PFSK-1 (cell line): ENCODE data around the gene NEUROG2.

Experiments
- POLR2AphosphoS5 ChIP-seq: IDR thresholded peaks from 2 replicates; pipeline ENCODE4 v1.6.1; 2012; ENCODE audit warnings: low read depth, mild to moderate bottlenecking, control low read depth, low read length, moderate library complexity
- REST ChIP-seq, 2 experiments: IDR thresholded peaks; 2 replicates each; pipeline versions ENCODE4 v1.6.1 to v1.8.0; 2011 to 2012; ENCODE audit warnings: low read depth in 2 of 2, low read length in 2 of 2, control low read depth in 1 of 2, inconsistent platforms in 1 of 2, mild to moderate bottlenecking in 1 of 2, moderate library complexity in 1 of 2; ENCODE audit not compliant: insufficient read depth in 1 of 2
- SIN3A ChIP-seq: IDR thresholded peaks from 2 replicates; pipeline ENCODE4 v1.6.1; 2012; ENCODE audit warnings: mild to moderate bottlenecking, low read length, moderate library complexity, borderline replicate concordance; ENCODE audit not compliant: insufficient read depth

GRCh38 chr4:112509243-112510141 lies 6.5 kb downstream of the NEUROG2 start:
- TF ChIP-seq SIN3A: no peak
- TF ChIP-seq POLR2AphosphoS5: no peak
- TF ChIP-seq REST (IDR thresholded peaks at IDR 0.05; ENCODE audit: insufficient read depth in 1 of 2, low read depth in 2 of 2, low read length in 2 of 2): no peak
